Stimulated activated CD8-positive, alpha-beta memory T cell treated with anti-CD3 and anti-CD28 coated beads, Interleukin-12 subunit alpha, Interleukin-12 subunit beta, amount 100 ng/mL, for 24 hours (primary cell): ENCODE measurements around the gene AGBL2.
"Not testable (repeated sequence)": the region's sequence is repeated elsewhere in the genome, so short reads cannot be mapped to it uniquely, and the experiment has no call there.

ENCODE experiments used
- DNase-seq: peaks from one replicate; pipeline ENCODE4 v3.0.0-alpha.2; 2020; ENCODE audit errors: extremely low read depth

Gene AGBL2

GRCh38 chr11:47689480-47689879, 25.7 kb downstream of the AGBL2 start:
- DNase-seq: no peak

GRCh38 chr11:47688991-47689390, 26.2 kb downstream of the AGBL2 start:
- no peak for DNase-seq

- no peak for DNase-seq
Measured at GRCh38 chr11:47688111-47688510, 27.1 kb downstream of the AGBL2 start.

- DNase-seq: not testable (repeated sequence)
Measured at GRCh38 chr11:47686704-47687103, 28.5 kb downstream of the AGBL2 start.

GRCh38 chr11:47686151-47686550, 29.0 kb downstream of the AGBL2 start:
- no peak for DNase-seq

GRCh38 chr11:47675851-47676250, 39.3 kb downstream of the AGBL2 start:
- no peak for DNase-seq

GRCh38 chr11:47672283-47672730, 42.9 kb downstream of the AGBL2 start:
- no peak for DNase-seq

- no peak for DNase-seq
Measured at GRCh38 chr11:47669856-47670255, 45.3 kb downstream of the AGBL2 start.

- DNase-seq: no peak
Measured at GRCh38 chr11:47668665-47669064, 46.5 kb downstream of the AGBL2 start.

- DNase-seq: no peak
Measured at GRCh38 chr11:47667555-47667954, 47.6 kb downstream of the AGBL2 start.

- no peak for DNase-seq
Measured at GRCh38 chr11:47667135-47667534, 48.0 kb downstream of the AGBL2 start.

GRCh38 chr11:47664936-47665335, 50.2 kb downstream of the AGBL2 start:
- not testable (repeated sequence) for DNase-seq

- no peak for DNase-seq
Measured at GRCh38 chr11:47661245-47661644, 53.9 kb downstream of the AGBL2 start.

GRCh38 chr11:47659276-47659675, 55.9 kb downstream of the AGBL2 start:
- DNase-seq: no peak

GRCh38 chr11:47656260-47656885, 58.8 kb downstream of the AGBL2 start:
- no peak for DNase-seq

GRCh38 chr11:47651818-47652469, 63.2 kb downstream of the AGBL2 start:
- no peak for DNase-seq

- DNase-seq: no peak
Measured at GRCh38 chr11:47649276-47649675, 65.9 kb downstream of the AGBL2 start.

GRCh38 chr11:47646019-47646418, 69.2 kb downstream of the AGBL2 start:
- DNase-seq: no peak

- DNase-seq: no peak
Measured at GRCh38 chr11:47645500-47645899, 69.7 kb downstream of the AGBL2 start.

GRCh38 chr11:47642099-47642855, 72.9 kb downstream of the AGBL2 start, which contains the start of gene MTCH2:
Gene MTCH2, minus strand, starts transcription at chr11:47642559. Its CDS starts 94 bp downstream, at chr11:47642465.
- DNase-seq: peak; percentile 93

- DNase-seq: no peak
Measured at GRCh38 chr11:47641600-47642098, 73.5 kb downstream of the AGBL2 start.

- DNase-seq: not testable (repeated sequence)
Measured at GRCh38 chr11:47640506-47640905, 74.7 kb downstream of the AGBL2 start.
